ENCODE measurements around the gene BCAP31.

BCAP31 gene

GRCh38 chrX:153689654-153690465 is 34.3 kb downstream of the BCAP31 start:
- no peak for TF ChIP-seq ESRRG (CRISPR knock-in tag; IDR thresholded peaks at IDR 0.05)
- TF ChIP-seq CSRNP3 (CRISPR knock-in tag; IDR thresholded peaks at IDR 0.05), result no peak
- TF ChIP-seq RARB (CRISPR knock-in tag; IDR thresholded peaks at IDR 0.05), result no peak
- no peak for TF ChIP-seq ARNTL (CRISPR knock-in tag; IDR thresholded peaks at IDR 0.05; ENCODE audit: borderline replicate concordance, low read depth)
- TF ChIP-seq TCF4 (CRISPR knock-in tag; IDR thresholded peaks at IDR 0.05; ENCODE audit: borderline replicate concordance), result no peak
- no peak for TF ChIP-seq ZFP3 (CRISPR knock-in tag; IDR thresholded peaks at IDR 0.05)
- no peak for TF ChIP-seq PATZ1 (CRISPR knock-in tag; IDR thresholded peaks at IDR 0.05; ENCODE audit: borderline replicate concordance)
- TF ChIP-seq PPARA (CRISPR knock-in tag; IDR thresholded peaks at IDR 0.05; ENCODE audit: borderline replicate concordance), result no peak
- no peak for TF ChIP-seq ISL1 (CRISPR knock-in tag; IDR thresholded peaks at IDR 0.05)
- no peak for TF ChIP-seq OSR1 (CRISPR knock-in tag; IDR thresholded peaks at IDR 0.05)
- TF ChIP-seq ZNF70 (CRISPR knock-in tag; IDR thresholded peaks at IDR 0.05), result no peak
- no peak for TF ChIP-seq SNAI2 (CRISPR knock-in tag; IDR thresholded peaks at IDR 0.05)
- TF ChIP-seq TOX (CRISPR knock-in tag; IDR thresholded peaks at IDR 0.05; ENCODE audit: borderline replicate concordance), result no peak
- no peak for TF ChIP-seq POU6F1 (CRISPR knock-in tag; IDR thresholded peaks at IDR 0.05; ENCODE audit: borderline replicate concordance, low read depth)
- TF ChIP-seq CSDC2 (CRISPR knock-in tag; IDR thresholded peaks at IDR 0.05), result no peak
- TF ChIP-seq BACH2 (CRISPR knock-in tag; IDR thresholded peaks at IDR 0.05; ENCODE audit: borderline replicate concordance), result no peak
- TF ChIP-seq ZNF8 (CRISPR knock-in tag; IDR thresholded peaks at IDR 0.05), result no peak
- no peak for TF ChIP-seq CREB5 (CRISPR knock-in tag; IDR thresholded peaks at IDR 0.05; ENCODE audit: low read depth)
- no peak for TF ChIP-seq GLIS3 (CRISPR knock-in tag; IDR thresholded peaks at IDR 0.05)
- ATAC-seq, result peak; percentile 34

GRCh38 chrX:153688911-153689590 is 35.1 kb downstream of the BCAP31 start:
- ATAC-seq, result peak; percentile 48
- no peak for TF ChIP-seq BACH2 (CRISPR knock-in tag; IDR thresholded peaks at IDR 0.05; ENCODE audit: borderline replicate concordance)
- TF ChIP-seq OSR1 (CRISPR knock-in tag; IDR thresholded peaks at IDR 0.05), result no peak
- TF ChIP-seq ZC3H10 (CRISPR knock-in tag; IDR thresholded peaks at IDR 0.05), result no peak
- TF ChIP-seq ISL1 (CRISPR knock-in tag; IDR thresholded peaks at IDR 0.05), result no peak
- no peak for TF ChIP-seq TSHZ2 (CRISPR knock-in tag; IDR thresholded peaks at IDR 0.05)
- TF ChIP-seq PPARA (CRISPR knock-in tag; IDR thresholded peaks at IDR 0.05; ENCODE audit: borderline replicate concordance), result no peak
- TF ChIP-seq ZNF8 (CRISPR knock-in tag; IDR thresholded peaks at IDR 0.05), result no peak
